GM18870 (cell line): ENCODE results near the gene SCG5.

Experiments
- ATAC-seq: cut with Tn5 transposase; IDR thresholded peaks from one replicate; pipeline ENCODE4 v1.9.1; 2021; ENCODE audit warnings: moderate library complexity; ENCODE audit not compliant: unreplicated experiment

Gene SCG5

GRCh38 chr15:32657941-32658340 lies 16.4 kb downstream of the SCG5 start:
- no peak for ATAC-seq

GRCh38 chr15:32659340-32660155 lies 18.0 kb downstream of the SCG5 start:
- no peak for ATAC-seq

GRCh38 chr15:32663671-32664070 lies 22.2 kb downstream of the SCG5 start:
- ATAC-seq, result no peak

GRCh38 chr15:32664796-32665195 lies 23.3 kb downstream of the SCG5 start:
- ATAC-seq, result no peak

GRCh38 chr15:32667321-32667720 lies 25.8 kb downstream of the SCG5 start:
- no peak for ATAC-seq

GRCh38 chr15:32668942-32669341 lies 27.4 kb downstream of the SCG5 start:
- no peak for ATAC-seq

GRCh38 chr15:32669896-32670611 lies 28.5 kb downstream of the SCG5 start:
- no peak for ATAC-seq

- ATAC-seq, result no peak
Observed at GRCh38 chr15:32670623-32671022, 29.1 kb downstream of the SCG5 start.

- ATAC-seq, result no peak
Observed at GRCh38 chr15:32671339-32672325, 30.1 kb downstream of the SCG5 start.

GRCh38 chr15:32674681-32675080 lies 33.2 kb downstream of the SCG5 start:
- no peak for ATAC-seq

- no peak for ATAC-seq
Observed at GRCh38 chr15:32675466-32675865, 34.0 kb downstream of the SCG5 start.

- no peak for ATAC-seq
Observed at GRCh38 chr15:32676169-32676568, 34.7 kb downstream of the SCG5 start.

GRCh38 chr15:32677238-32677750 lies 35.8 kb downstream of the SCG5 start:
- ATAC-seq, result no peak

GRCh38 chr15:32679298-32679690 lies 37.8 kb downstream of the SCG5 start:
- no peak for ATAC-seq

- no peak for ATAC-seq
Observed at GRCh38 chr15:32682569-32682968, 41.1 kb downstream of the SCG5 start.

- no peak for ATAC-seq
Observed at GRCh38 chr15:32682977-32683630, 41.6 kb downstream of the SCG5 start.

GRCh38 chr15:32683906-32684584 lies 42.5 kb downstream of the SCG5 start:
- no peak for ATAC-seq

- no peak for ATAC-seq
Observed at GRCh38 chr15:32685576-32685975, 44.1 kb downstream of the SCG5 start.

- no peak for ATAC-seq
Observed at GRCh38 chr15:32687556-32687955, 46.0 kb downstream of the SCG5 start.

- ATAC-seq, result no peak
Observed at GRCh38 chr15:32688151-32688639, 46.7 kb downstream of the SCG5 start.
